SKM-1 treated with dmso at 0.1 percent for 144 hours (cell line): ENCODE measurements around the gene CYP2W1.

Experiments used
- DNase-seq: peaks from one replicate; lab custom pipeline; 2025; ENCODE audit not compliant: unreplicated experiment; lab: John Stamatoyannopoulos, UW

CYP2W1 gene

DNA sequence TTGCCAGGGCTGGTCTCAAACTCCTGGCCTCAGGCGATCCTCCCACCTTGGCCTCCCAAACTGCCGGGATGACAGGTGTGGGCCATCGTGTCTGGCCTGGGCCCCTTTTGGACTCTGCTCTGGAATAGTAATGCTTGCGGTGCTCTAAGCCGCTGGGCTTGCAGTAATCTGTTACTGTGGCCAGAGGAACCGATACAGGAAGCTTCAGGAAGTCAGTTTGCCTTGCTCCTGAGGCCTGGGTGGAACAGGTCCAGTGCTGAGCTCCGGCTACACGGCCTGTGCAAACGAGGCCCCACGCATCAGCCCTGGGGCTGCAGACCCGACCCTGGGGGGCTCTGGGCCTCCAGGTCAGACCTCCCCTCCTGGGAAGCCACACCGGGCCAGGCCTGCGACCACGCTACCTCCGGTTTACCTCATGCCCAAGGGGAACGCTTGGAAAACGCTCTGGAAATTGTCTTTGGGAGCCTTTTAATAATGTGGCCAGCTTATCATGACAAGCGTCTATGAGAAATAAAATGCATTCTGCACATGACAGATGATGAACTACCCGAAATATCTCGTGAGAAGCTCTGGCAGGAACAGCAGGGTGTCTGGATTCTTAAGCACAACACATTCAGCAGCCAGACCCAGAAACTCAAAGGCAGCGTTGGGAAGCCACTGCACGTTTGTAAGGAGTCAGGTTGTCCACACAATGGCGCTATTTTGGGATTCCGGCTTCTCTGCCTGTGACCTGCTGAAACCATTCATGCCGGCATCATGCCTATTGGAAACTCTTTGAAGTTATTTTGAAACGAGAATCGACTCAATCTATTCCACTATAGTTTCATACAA lies 18.4 kb upstream of the CYP2W1 start:
- peak; percentile 67 for DNase-seq

DNA sequence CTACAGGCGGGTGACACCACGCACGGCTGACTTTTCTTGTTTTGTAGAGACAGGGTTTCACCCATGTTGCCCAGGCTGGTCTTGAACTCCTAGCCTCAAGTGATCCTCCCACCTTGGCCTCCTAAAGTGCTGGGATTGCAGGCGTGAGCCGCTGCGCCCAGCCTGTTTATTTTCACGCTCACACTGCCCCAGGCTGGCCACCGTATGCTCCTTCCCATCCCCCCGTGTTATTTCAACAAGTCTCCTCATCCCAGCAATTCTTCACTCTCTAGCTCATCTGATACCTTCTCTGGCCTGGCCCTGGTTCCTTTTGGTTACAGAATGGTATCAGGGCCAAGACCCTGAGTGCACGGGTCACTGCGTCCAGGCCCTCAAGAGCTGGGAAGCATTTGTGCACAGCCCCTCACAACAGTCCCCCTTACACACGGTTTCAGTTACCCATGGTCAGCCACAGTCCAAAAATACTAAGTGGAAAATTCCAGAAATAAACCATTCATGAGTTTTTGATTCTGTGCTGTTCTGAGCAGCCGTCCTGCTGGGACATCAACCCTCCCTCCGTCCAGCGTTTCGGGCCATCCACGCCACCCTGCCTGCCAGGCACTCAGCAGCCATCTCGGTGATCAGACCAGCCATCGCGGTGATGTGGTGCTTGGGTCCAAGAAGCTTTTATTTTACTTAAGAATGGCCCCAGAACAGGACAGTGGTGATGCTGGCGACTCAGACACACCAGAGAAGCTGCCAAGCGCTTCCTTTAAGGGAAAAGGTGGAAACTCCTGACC lies 16.5 kb upstream of the CYP2W1 start:
- DNase-seq = no peak

DNA sequence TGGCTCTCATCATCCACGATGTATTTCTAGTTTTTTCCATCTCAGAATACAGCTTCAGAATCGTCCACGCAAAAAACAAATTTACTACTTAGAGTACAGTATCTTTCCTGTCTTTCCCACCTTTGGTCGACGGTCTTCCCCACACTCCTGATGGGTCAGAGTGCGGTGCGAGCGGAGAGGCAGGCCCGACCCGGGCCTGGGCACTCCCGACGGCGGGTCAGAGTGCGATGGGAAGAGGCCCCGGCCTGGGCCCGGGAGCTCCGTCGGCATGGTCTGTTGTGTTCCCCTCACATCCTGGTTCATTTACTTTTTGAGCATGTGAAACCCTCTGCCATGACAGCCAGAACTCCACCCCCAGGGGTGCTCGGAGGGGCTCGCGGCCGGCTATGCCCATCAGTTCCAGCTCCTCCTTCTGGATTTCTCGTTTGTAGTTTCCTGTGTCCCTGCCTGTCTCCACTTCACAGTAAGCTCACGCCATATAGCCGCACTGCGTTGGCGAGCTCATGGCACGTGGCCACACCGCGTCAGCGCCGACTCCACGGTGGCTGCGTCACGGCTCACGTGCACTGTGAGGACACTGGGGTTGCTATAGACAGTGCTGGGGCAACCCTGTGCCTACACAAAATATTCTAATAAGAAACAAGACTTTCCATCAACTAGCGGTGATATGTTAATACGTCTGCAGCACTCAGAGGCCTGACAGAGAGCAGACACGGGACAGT lies 15.5 kb upstream of the CYP2W1 start:
- no peak for DNase-seq

DNA sequence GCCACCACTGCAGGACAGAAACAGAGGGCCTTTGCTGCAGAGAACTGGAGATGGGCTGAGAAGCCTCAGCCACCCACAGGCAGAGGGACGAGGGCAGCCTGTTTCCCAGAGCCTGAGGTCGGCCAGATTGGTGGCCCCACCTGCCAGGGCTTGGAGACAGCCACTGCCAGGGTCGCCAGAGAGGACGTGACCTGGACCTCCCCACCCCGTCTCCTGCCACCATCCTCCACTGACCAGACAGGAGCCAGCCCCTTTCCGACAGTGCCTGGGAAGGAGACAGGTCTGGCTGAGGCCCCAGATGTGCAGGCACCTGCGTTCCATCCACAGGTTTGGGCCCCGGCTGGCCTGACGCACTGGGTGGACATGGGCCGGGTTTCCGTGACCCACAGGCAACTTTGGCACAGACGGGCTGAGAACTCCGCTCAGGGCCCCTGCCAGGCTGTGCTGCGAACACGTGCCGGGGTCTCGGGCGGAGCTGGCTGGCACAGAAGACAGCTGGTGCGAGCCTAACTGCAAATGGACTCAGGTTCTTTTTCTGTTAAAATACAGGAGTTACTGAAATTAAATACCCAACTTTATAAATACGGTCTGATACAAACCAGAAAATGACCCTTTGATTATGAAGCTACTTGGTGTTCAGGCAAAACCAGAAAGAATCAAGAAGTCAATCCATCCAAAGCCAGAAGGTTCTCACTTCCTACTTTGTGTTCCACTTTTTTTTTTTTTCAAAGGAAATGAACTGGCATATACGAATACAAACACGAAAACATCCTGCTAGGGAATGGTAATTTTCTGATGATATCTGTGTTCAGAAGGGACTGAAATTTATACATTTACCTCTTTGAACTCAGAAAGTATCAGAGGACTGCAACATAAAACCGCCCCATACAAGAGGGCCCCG lies 14.5 kb upstream of the CYP2W1 start:
- no peak for DNase-seq

DNA sequence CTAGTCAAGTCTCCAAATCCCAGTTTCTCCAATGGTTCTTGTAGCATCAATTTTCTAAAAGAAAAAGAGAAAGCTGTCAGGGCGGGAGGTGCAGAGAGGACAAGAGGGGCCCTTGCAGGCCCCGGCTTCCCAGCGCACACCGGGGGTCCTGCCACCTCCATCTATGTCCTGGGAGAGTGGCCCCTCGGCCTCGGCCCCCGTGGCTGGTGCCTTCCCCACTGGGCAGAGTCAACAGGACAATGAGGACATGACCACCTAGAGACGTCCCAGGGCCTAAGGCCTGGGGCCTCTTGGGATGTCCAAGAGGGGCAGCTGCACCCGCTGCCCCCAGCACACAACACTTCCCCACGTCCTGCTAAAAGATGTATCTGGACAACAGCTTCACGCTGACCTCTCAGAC lies 13.6 kb upstream of the CYP2W1 start:
- DNase-seq = no peak

DNA sequence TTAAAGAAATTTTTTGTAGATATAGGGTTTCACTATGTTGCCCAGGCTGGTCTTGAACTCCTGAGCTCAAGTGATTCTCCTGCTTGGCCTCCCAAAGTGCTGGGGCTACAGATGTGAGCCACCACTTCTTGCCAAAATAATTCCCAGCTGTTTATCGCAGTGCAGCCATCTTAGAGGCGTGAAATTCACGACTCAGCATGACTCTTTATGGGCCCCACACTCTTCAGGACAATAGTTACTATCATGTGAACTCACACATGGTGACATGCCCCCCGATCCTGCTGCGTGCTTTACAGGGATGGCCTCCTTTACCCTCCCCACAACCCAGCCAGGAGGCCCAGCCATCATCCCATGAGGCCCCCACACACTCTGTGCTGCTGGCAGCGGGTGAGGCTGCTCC lies 12.2 kb upstream of the CYP2W1 start:
- DNase-seq = no peak

DNA sequence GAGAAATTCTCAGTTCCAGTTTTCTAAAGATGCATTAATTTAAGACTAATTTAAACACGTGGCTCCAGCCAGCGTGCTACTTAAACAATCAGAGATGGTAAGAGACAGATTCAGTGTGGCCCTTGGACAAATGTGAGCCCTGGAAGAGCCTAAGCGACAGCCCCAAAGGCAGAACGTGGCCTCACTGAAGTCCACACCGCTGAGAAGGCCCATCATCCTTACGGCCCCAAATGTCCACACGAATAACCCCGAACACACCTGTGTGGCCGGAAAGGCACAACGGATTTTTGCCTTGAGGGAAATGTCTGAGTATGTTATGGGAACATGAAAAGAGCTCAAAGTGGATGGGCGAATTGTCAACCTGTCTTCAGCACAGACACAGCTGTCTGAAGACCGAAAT lies 10.9 kb upstream of the CYP2W1 start:
- no peak for DNase-seq

DNA sequence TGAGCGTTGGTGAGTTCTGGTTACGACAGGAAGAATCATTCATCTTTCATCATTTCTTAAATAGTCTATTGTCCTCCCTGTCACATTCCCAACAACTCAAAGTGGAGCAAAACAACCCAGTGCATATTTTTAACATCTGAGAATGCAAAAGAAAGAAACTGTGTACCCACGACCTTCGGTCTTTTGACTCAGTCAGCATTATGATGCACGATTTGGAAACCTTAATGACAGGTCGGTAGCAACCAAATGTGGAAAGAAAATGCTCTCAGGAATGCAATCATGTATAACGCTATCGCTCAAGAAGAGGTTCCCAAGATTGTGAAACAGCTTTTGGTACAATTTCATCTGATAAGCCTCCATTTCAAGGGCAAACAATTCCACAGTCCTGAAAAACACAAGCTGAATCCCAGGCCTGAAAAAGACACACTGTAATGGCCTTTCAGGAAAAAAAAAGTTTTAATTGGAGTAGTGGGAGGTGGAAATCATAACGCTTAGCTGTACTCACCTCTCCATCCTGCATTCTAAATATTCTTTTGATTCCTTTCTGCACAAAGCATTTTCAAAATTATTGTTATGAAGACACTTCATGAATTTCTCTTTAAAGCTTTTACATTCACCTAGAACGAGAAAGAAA lies 10.2 kb upstream of the CYP2W1 start:
- DNase-seq = no peak

DNA sequence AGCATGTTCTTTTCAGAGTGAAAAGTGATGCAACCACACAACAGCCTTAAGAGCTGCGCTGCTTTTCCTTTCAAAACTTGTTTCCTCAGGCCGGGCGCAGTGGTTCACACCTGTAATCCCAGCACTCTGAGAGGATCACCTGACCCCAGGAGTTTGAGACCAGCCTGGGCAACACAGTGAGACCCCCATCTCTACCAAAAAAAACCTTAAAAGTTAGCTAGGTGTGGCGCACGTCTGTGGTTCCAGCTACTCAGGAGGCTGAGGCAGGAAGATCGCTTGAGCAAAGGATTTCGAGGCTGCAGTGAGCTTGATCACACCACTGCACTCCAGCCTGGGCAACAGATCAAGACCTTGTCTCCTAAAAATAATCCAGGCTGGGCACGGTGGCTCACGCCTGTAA lies 9.7 kb upstream of the CYP2W1 start:
- DNase-seq = no peak

DNA sequence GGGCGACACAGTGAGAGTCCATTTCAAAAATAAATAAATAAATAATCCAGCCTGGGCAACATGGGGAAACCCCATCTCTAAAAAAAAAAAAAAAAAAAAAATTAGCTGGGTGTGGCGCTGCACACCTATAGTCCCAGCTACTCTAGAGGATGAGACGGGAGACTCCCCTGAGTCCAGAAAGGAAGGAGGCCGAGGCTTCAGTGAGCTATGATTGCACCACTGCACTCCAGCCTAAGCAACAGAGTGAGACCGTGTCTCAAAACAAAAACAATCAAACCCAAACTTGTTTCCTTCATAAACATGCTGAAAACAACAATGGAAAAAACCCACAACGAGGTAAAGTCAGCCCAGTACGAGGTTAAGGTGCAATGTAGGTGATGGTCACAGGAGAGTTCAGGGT lies 8.8 kb upstream of the CYP2W1 start:
- no peak for DNase-seq

DNA sequence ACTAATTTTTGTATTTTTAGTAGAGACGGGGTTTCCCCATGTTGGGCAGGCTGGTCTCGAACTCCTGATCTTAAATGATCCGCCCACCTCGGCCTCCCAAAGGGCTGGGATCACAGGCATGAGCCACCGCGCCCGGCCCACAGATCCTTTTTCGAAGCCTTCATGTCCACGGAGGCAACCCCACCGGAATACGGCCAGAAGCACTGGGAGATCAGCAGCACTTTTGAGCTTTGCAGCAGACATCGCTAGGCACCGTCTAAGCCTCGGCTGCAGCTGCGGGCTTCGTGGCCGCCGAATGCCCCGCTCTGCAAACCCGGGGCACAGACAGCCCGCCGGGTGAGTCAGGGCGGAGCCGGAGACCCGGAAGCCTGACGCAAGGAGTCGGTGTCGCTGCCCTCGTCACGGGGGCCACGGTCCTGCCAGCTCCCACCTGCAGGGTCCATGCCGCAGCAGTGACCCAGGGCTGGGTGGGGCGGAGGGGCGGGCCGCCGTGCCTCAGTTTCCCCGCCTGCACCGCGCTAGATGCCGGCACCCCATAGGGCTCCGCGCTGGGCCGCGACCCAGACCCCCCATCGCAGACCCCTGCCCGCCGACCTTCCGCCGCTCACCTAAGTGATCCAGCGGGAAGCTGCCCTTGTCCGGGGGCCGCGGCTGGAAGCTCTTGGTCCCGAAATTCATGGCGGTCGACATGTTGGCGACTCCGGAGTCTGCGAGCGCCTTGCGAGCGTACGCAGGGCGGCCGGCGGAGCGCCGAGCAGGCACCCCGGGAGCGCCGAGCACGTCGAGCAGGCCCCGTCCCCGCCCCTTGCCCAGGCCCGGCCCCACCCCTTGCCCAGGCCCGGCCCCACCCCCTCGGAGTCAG lies 7.9 kb upstream of the CYP2W1 start, which contains the start of gene COX19:
Gene COX19, minus strand, starts transcription at position 730 of the 862 bp plus-strand sequence. Its CDS starts 40 bp downstream, at position 690.
- DNase-seq = peak; percentile 75

DNA sequence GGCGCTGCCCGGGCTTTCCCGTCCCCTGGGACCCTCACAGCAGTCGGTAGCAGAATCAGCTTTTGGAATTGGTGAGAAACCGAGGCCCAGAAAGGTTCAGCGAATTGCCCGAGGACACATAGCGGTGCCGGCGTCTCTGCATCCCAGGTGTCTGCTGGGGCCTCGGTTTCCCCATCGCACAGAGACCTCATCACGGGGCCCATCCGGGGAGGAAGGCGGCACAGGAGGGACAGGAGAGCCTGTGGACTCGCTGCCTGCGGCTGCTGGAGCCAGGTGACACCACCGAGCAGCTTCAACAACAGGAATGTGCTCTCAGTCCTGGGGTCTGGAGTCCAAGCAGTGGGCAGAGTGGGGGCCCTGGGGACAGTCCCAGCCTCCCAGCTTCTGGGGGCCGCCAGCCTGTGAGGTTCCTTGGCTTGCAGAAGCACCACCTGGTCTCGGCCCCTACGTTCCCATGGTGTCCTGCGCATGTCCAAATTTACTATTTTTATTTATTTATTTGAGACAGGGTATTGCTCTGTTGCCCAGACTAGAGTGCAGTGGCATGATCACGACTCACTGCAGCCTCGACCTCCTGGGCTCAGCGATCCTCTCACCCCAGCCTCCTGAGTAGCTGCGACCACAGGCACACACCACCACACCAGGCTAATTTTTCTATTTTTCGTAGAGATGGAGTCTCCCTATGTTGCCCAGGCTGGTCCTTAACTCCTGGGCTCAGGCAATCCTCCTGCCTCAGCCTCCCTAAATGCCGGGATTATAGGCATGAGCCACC lies 7.1 kb upstream of the CYP2W1 start:
- DNase-seq = no peak

DNA sequence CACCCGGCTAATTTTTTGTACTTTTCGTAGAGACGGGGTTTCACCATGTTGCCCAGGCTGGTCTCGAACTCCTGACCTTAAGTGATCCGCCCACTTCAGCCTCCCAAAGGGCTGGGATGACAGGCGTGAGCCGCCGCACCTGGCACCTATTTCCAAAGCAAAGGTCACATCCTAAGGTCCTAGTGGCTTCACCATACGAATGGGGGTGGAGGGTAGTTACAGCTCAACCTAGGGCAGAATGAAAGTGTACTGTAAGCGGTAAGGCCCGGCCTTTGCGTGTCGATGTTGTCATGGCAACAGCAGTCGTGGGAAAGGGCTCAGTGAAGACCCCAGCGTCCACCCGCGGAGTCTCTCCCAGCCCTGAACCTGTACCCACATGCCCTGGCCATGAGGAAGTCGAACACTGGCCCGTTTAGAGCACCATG lies 6.1 kb upstream of the CYP2W1 start:
- DNase-seq = no peak

DNA sequence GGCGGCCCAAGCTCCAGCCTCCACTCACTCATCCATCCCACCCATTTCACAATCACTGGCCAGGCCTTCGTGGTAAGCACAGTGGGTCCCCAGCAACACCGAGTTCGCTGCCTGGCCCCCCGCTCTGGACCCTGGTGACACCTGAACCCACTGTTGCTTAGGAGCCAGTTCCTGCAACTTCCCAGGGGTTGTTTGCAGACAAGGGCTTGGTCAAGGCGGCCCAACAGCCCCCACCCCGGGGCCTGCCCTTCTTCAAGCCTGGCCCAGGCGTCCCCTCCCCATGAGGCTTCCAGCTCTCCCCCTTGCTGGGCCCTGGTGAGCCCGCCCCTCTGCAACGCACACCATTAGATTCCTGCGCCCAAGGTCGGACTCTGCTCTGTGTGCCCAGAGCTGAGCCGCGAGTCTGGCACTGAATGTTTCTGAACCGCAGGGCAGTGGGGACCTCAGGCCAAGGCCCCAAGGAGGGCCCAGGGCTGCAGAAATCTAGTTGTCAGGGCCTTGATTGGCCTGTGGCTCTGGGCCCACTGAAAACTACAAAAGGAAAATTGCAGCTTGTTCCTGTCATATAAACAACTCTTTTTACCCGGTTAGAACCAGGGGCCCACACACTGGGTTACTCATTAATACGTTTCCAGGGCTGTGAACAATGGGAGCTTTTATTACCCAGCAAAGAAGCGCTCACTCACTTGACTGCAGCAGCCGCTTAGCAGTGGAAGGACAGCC lies 5.5 kb upstream of the CYP2W1 start:
- DNase-seq = no peak

DNA sequence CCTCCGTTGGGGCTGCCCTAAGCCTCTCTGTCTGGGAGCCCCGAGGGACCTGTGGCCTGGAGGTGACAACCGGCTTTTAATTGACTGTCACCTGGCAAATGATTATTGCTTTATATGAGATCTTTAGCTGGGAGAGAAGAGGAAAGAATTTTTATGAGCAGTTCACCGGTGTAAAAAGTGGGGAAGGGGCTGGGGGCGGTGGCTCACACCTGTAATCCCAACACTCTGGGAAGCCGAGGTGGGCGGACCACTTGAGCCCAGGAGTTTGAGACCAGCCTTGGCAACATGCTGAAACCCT lies 5.0 kb upstream of the CYP2W1 start:
- DNase-seq = no peak

DNA sequence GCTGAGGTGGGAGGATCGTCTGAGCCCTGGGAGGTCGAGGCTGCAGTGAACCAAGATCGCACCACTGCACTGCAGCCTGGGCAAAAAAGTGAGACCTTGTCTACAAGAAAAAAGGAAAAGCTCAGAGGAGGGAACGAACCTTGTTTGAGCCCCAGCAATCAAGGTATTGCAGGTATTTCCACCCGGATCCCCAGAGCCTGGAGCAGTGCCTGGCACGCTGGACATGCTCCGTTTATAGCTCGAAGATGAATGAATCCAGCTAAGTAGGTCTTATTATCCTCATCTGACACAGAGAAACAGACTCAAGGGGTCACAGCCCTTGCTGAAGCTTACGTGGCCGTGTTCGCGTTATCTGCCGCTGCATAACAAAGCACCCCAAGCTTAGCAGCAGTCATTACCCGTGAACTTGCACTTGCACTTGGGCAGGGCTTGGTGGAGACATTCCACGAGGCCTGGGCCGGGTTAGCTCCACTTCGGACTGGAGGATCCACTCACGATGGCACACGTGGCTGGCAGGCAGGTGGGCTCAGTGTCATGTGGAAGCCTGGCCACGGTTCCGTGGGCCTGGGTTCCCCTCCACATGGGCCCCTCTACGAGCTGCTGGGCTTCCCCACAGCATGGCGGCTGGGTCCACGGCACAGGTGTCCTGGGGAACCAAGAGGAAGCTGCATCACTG lies 4.4 kb upstream of the CYP2W1 start:
- DNase-seq = no peak

DNA sequence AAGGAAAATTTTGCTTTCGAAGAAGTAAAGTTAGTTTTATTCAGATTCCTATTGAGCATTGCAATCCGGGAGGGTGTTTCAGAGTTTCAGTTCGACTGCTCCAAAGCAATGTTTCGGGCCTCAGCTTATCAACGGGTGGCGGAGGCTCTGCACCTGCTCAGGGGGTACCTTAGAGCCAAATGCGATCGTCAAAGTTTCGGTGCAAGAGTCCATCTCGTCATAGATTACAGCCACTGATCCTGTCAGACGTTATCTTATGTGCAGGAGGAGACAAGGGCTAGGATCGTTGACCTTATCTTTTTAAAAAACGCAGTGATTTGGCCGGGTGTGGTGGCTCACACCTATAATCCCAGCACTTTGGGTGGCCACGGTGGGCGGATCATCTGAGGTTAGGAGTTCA lies 3.8 kb upstream of the CYP2W1 start:
- DNase-seq = no peak
